T-helper 1 cell (primary cell): ENCODE measurements around the gene MPRIP.

Experiments used
- DNase-seq, 5 donors: peaks; one replicate each; pipeline ENCODE4 v3.0.0-alpha.2; 2012 to 2020

The MPRIP gene

GRCh38 chr17:17028059-17028877 is 14.0 kb upstream of the MPRIP start:
- DNase-seq = no peak

GRCh38 chr17:17028878-17029535 is 13.2 kb upstream of the MPRIP start:
- no peak for DNase-seq

GRCh38 chr17:17029938-17030337 is 12.3 kb upstream of the MPRIP start:
- no peak for DNase-seq

- DNase-seq = no peak
These were observed 11.6 kb upstream of the MPRIP start for GRCh38 chr17:17030515-17031211.

- no peak for DNase-seq
These were observed 10.0 kb upstream of the MPRIP start for GRCh38 chr17:17032131-17032692.

- no peak for DNase-seq
These were observed 8.8 kb upstream of the MPRIP start for GRCh38 chr17:17033466-17033865.

GRCh38 chr17:17034026-17034425 is 8.2 kb upstream of the MPRIP start:
- DNase-seq = no peak

- DNase-seq = no peak
These were observed 7.7 kb upstream of the MPRIP start for GRCh38 chr17:17034496-17035075.

- no peak for DNase-seq
These were observed 6.8 kb upstream of the MPRIP start for GRCh38 chr17:17035490-17035889.

GRCh38 chr17:17035920-17036523 is 6.2 kb upstream of the MPRIP start:
- DNase-seq = no peak

GRCh38 chr17:17036524-17036998 is 5.7 kb upstream of the MPRIP start:
- no peak for DNase-seq

- DNase-seq = no peak
These were observed 2.3 kb upstream of the MPRIP start for GRCh38 chr17:17039911-17040310.

- DNase-seq = no peak
These were observed 1.2 kb upstream of the MPRIP start for GRCh38 chr17:17041018-17041521.

- DNase-seq = peak; percentile 95 to 96 (median 96)
These were observed 480 bp upstream of the MPRIP start for GRCh38 chr17:17041571-17042383.

GRCh38 chr17:17042851-17043460 is 699 bp downstream of the MPRIP start:
- no peak for DNase-seq

- no peak for DNase-seq
These were observed 1.4 kb downstream of the MPRIP start for GRCh38 chr17:17043461-17044271.

GRCh38 chr17:17044846-17045561 is 2.7 kb downstream of the MPRIP start:
- DNase-seq = peak in 1 of 5 donors; percentile 26

- no peak for DNase-seq
These were observed 5.8 kb downstream of the MPRIP start for GRCh38 chr17:17048106-17048505.
